GM12865 (cell line): ENCODE data around the gene PKD1L1.

Experiments used
- DNase-seq: peaks from one replicate; pipeline ENCODE4 v3.0.0; 2010; ENCODE audit warnings: low read depth
- H3K4me3 ChIP-seq: 2 replicates; pipeline ENCODE4 v1.5.1; 2011; ENCODE audit warnings: mild to moderate bottlenecking, low read depth, low read length, control low read depth
- TF ChIP-seq, protein P1 (sequence below): IDR thresholded peaks from 2 replicates; pipeline ENCODE4 v1.5.1; 2011; ENCODE audit warnings: low read length, control low read depth, low read depth, inconsistent platforms; ENCODE audit not compliant: insufficient read depth; ENCODE audit errors: missing control alignments

The PKD1L1 gene

DNA sequence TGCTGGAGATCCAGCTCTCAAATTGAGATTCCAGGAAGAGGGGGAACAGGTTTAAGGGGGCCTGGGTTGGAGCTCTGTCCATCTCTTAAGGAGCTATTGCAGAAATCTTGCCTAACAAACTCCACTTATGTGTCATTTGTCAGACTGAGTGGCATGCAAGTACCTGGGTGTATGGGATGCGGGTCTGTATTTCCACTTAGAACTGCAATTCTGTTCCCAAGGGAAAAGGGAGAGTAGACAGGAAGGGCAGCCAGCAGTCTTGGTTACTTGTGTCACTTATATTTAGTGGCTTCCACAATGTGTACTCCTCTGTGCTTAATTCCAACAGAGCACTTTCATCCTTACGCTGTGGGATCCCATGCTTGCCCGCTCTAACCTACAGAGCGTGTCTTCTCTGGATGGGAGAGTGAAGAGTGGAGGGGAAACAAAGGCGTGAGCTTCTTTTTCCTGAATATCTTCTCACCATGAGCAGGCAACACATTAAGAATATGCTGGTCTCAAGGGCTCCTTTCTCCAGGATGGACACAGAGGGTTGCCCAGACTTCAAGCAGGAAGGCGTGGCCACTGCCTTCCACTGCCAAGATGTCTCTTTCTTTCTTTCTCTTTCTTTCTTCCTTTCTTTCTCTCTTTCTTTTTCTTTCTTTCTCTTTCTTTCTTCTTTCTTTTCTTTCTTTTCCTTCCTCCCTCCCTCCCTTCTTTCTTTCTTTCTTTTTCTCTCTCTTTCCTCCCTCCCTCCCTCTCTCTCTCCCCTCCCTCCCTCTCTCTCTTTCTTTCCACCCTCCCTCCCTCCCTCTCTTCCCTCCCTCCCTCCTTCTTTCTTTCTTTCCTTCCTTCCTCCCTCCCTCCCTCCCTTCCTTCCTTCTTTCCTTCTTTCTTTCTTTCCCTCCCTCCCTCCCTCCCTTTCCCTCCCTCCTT lies 212.6 kb downstream of the PKD1L1 start:
- no peak for DNase-seq
- TF ChIP-seq, protein P1, sequence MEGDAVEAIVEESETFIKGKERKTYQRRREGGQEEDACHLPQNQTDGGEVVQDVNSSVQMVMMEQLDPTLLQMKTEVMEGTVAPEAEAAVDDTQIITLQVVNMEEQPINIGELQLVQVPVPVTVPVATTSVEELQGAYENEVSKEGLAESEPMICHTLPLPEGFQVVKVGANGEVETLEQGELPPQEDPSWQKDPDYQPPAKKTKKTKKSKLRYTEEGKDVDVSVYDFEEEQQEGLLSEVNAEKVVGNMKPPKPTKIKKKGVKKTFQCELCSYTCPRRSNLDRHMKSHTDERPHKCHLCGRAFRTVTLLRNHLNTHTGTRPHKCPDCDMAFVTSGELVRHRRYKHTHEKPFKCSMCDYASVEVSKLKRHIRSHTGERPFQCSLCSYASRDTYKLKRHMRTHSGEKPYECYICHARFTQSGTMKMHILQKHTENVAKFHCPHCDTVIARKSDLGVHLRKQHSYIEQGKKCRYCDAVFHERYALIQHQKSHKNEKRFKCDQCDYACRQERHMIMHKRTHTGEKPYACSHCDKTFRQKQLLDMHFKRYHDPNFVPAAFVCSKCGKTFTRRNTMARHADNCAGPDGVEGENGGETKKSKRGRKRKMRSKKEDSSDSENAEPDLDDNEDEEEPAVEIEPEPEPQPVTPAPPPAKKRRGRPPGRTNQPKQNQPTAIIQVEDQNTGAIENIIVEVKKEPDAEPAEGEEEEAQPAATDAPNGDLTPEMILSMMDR: no peak
- no peak overlapping the region for H3K4me3 ChIP-seq

DNA sequence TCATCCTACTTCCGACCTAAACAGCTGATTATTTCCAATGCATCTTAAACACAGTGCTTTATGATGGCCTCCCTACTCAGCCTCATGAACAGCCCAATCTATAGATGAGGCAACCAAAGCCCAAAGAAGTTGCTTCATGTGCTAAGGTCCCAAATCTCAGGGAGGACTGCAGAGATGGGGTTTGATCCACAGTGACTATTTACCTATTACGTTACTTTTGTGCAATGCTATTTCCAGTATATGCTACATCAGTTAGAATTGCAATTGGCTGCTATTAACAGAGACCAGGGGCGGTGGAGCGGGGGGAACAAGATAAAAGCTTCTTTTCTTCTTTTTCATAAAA lies 213.3 kb downstream of the PKD1L1 start:
- TF ChIP-seq, protein P1: no peak

DNA sequence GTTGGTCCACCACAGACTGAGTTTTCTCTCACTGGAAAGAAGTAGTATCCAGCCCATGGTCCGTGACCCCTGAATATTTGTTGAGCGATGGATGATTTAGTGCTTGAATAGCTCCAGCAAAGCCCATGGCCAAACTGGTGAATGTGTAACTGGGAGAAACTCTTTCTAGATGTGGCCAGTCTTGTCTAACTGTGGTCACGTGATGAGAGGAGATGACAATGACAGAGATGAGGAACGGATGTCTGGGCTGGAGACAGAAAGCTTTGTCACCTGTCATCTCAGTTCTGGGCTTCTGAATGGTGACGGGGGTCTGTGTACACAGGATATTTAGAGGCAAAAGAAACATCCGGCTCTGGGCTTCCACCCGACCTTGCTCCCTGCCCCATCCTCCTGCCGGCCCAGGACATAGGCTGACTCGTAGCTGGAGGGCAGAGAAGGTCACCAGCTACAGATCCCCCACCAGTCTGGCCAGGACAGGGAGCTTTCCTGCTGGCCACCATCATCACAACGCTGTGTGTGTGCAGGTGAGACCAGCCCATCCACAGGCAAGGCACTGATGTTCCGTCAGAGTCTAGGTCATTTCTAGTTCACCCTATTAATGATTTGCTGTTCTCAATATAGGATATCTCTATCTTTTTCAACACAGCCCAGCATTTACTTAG lies 213.8 kb downstream of the PKD1L1 start:
- peak; percentile 17 for DNase-seq

More for the DNA sequence above, 213.3 kb downstream of the PKD1L1 start:
- H3K4me3 ChIP-seq: no peak overlapping the region
- DNase-seq: no peak

DNA sequence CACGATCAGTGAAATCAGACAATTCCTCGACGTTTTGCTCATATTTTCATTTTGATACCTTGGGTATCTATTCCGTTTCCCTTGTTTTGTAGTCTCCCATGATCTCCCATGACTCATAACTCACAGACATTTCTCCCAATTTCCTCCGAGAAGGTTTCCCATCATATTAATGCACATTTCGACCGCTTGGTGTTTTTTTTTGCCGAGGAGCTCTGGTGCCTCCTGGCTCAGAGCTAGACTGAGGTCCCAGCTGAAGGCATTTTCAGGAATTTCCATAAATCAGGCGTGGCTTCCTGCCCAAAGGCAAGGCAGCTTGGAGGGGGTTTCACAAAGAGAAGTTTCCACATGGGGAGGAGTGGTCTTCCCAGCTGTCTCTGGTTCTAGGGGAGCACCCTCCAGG lies 218.1 kb downstream of the PKD1L1 start:
- TF ChIP-seq, protein P1: no peak
- H3K4me3 ChIP-seq: no peak overlapping the region
- DNase-seq: no peak

More for the DNA sequence above, 213.8 kb downstream of the PKD1L1 start:
- TF ChIP-seq, protein P1: no peak
- no peak overlapping the region for H3K4me3 ChIP-seq

DNA sequence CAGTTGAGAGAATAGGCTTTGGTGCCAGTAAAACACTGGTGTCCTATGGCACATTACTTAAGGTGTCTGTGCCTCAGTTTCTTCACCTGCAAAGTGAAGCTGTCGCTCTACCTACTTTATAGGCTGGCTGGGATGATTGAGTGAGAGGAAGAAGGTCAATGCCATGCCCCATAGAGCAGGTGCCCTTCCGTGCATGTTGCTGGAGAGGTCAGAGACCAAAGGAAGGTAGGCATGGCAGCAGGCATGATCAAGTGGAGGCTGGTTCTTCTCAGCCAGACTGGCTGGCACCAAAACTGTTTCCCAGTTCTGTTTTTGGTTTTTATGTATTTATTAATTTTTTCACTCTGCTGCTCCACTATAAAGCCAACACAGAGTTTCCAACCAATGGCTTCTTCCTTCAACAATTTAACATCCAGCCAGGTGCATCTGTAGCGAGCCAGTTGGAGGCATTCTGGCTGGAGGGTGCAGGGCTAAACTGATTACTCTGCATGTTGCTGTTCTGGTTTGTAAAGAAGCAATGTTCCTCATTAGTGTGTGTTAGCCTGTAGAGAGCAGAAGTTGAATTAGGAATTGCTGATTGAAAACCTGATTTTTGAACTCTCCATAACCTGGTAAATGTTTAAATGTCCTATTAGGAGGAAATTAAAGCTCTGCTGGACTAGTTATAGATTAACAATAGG lies 222.1 kb downstream of the PKD1L1 start:
- TF ChIP-seq, protein P1: no peak
- no peak for DNase-seq
- no peak overlapping the region for H3K4me3 ChIP-seq

DNA sequence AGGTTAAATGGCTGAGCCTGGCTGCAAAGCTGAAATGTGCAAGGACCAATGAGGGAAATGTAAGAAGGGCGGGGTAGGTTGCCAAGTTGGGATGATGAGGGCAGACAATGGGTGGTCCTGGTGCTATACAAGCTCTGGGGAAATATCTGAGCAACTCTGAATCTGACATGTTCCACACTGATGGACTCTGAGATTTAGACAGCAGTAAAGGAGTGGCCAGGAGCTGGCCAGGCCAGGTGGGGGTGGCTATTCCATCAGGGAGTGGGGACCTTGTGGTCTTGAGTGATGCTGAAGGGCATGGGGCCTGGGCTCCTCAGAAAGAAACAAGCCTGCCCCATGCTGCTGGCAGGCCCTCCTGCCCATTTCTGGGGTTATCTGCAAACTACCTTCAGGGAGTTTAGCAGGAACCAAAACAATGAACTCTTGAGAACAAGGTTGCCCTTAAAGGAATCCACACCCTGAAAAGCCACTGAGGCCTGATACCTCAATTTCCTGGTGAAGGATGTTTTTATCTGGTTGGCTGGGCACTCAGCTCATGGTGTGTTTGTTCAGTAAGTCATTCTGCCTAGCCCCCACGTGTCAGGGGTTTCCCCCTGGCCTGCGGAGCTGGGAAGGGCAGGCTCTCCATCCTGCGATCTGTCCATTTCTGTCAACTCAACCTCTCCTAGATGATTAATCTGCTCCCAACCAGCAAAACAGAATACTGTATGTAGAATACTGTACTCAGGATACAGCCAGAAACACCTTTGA lies 223.1 kb downstream of the PKD1L1 start:
- no peak overlapping the region for H3K4me3 ChIP-seq
- TF ChIP-seq, protein P1: no peak
- no peak for DNase-seq
